Muscle of back (tissue), 11 donors: Measurements from ENCODE around the gene IL34. TPM values are rescaled to one million over a fixed set of nuclear protein-coding genes. Genes with fewer than 3 reads are reported as not detected.
"Not testable (repeated sequence)": the region's sequence is repeated elsewhere in the genome, so short reads cannot be mapped to it uniquely, and the experiment has no call there.

ENCODE experiments used
- DNase-seq, 3 donors: peaks; one replicate each; pipeline versions ENCODE4 v3.0.0 to v3.0.0-alpha.2; 2013
- polyA plus RNA-seq, 10 donors: library from polyadenylated mRNA; unstranded; fragments of 120-200 nt; gene quantifications; one replicate each; pipeline ENCODE4 v1.2.1, GENCODE V29; 2013; ENCODE audit not compliant: insufficient read length in 10 of 10

The IL34 gene
- polyA plus RNA-seq, 10 donors, result 4.4 to 7.4 (median 5.5) TPM

DNA sequence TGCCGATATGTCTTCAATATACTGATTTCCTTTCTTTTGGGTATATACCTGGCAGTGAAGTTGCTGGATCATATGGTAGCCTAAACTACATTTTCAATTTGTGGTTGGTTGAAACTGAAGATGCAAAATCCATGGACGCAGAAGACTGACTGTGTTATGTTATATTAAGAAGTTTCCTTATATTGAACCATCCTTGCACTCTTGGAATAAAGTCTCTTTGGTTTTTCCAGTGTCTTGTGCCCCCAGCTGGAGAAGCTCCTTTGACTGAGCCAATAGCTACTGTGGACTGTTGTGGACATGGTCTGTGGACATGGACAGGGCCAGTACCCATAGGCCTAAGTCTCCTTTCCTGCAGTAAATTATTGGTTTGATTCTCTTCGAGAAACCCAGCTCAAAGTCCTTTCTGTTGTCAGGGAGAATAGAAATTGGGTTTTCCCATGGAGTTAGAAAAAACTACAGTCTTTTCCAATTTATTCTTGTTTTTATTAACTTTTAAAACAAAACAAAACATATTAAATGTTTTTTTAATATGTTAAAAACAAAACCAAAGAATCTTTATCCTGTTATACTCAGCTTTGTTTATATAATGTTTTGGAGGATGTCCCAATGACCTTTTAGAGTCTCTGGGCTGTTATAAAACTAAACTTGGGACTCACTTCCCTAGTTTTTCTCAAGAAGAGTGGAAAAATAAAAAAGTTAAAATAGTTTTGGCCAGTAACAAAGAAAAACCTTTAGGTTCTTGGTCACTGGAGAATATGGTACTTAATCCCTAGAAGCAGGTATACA lies 15.2 kb upstream of the IL34 start:
- DNase-seq, result peak in 1 of 3 donors; percentile 23

DNA sequence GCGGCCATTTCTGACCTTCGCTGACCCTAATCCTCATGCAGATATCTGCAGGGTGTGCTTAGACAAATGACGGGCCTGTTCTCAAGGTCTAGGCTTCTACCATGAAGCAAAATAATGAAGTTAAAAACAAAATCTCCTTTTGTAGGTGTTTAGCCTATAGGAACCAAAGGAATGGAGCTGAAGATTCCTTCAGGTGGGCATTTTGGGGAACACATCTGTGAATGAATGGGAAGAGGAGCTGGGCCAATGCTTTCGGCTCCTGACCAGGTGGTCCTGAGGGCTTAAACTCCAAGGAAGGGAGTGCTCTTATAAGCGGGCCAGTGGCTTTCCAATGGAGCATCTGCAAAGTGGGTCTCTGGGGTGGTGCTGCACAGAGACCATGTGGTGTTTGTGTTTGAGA lies 14.1 kb upstream of the IL34 start:
- DNase-seq, result no peak

DNA sequence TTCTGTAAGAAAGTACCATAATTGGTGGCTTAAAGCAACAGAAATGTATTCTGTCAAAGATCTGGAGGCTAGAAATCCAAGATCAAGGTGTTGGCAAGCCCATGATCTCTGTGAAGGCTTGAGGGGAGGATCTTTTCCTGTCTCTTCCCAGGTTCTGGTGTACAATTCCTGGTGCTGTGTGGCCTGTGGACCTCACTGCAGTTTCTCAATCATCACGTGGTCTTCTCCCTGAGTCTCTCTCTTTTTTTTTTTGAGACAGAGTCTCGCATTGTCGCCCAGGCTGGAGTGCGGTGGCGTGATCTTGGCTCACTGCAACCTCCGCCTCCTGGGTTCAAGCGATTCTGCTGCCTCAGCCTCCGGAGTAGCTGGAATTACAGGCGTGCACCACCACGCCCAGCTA lies 12.7 kb upstream of the IL34 start:
- not testable (repeated sequence) for DNase-seq

DNA sequence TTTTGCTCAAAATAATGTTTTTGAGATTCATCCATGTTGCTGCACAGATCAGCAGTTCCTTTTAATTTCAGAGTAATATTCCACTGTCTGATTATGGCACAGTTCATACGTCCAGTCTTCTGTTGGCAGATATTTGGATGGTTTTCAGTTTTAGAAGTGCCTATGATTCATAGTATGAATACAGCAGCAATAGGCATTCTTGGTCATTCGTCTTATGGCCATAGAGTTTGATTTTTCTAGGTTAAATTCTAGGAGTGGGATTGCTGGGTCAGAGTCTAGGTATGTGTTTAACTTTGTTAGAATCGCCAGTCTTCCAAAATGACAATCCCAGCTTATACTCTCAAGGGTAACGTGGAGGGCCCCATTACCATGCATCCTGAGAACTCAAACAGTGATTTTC lies 11.5 kb upstream of the IL34 start:
- DNase-seq, result no peak

DNA sequence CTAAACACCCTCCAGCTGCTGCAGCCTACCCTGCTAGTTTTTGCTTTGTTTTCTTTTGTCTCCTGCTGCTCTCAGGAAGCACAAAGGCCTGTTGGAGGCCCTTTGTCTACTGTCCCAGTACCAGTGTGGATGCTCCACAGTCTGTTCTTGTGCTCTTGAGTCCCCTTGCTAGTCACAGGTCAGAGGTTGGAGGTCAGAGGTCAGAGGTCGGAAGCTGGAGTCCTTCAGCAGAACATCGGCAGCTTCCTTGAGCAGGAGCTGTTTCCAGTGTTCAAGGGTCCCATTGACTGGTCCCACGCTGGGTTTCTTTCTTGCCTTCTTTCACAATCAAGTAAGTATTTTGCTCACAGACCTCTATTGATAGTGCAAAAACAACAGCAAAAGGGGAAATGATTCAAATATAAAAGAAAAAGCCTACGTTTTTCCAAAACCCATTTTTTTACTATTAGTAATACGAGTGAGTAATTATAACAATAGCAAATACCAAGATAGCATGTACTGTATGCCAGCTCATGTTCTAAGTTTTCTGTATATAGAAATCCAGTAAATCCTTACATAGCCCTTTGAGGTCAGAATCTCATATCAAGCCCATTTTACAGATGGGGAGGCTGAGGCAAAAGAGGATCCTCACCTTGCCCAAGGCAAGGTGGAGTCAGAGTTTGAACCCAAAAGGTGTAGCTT lies 10.9 kb upstream of the IL34 start:
- peak in 1 of 3 donors; percentile 41 for DNase-seq

DNA sequence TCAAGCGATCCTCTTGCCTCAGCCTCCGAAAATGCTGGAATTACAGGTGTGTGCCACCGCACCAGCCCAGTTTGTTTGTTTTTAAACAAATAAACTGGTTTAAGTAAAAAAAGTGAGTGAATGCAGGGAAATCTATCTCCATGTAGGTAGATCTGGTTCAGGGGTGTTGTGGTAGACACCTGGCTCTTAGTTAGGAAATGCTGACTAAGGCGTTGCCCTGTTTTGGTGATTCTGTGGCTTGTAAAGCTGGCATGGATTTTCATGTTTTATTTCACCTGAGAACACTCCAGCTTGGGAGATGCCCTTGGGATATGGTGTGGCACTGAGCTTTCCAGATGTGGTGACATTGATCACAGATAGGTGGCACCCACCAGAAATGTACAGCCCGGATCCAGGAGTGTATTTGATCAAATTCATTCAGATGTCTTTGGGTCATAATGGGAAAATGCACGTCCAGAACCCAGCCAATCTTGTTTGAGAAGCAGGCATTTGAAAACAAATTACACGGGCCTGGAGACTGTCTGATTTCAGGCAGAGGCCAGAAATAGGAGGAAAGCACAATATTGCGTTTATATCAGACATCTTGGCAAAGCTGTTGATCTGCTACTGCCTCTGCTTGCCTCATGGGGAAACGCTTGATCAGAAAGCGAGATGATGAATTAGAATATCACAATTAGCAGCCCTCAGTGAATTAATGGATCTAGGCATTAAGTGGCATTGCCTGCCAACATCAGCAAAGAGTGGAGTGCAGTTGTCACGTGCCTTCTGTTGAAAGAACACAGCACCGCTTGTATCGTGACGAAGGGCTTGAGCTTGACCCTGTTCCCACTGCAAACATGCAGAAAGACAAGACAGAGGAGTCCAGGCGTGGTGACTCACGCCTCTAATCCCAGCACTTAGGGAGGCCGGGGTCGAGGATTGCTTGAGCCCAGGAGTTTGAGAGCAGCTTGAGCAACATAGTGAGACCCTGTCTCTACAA lies 7.3 kb upstream of the IL34 start:
- no peak for DNase-seq

DNA sequence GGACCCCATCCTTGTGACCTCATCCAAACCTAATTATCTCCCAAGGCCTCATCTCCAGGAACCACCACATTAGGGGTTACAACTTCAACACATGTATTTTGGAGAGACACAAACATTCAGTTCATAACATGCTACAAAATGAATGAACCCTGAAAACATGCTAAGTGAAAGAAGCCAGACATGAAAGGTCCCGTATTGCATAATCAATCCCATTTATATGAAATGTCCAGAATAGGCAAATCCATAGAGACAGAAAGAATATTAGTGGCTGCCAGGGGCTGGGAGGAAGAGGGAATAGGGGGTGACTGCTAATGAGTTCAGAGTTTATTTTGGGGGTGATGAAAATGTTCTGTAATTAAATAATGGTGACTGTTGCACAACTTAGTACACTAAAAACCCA lies 3.7 kb upstream of the IL34 start:
- DNase-seq, result no peak

DNA sequence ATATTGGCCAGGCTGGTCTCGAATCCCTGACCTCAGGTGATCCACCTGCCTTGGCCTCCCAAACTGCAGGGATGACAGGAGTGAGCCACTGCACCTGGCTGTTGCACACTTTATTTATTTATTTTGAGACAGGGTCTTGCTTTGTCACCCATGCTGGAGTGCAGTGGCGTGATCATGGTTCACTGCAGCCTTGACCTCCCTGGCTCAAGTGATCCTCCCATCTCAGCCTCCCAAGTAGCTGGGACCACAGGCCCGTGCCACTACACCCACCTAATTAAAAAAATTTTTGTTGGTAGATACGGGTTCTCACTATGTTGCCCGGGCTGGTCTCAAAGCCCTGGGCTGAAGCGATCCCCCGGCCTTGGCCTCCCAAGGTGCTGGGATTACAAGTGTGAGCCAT lies 3.1 kb upstream of the IL34 start:
- DNase-seq, result not testable (repeated sequence)

DNA sequence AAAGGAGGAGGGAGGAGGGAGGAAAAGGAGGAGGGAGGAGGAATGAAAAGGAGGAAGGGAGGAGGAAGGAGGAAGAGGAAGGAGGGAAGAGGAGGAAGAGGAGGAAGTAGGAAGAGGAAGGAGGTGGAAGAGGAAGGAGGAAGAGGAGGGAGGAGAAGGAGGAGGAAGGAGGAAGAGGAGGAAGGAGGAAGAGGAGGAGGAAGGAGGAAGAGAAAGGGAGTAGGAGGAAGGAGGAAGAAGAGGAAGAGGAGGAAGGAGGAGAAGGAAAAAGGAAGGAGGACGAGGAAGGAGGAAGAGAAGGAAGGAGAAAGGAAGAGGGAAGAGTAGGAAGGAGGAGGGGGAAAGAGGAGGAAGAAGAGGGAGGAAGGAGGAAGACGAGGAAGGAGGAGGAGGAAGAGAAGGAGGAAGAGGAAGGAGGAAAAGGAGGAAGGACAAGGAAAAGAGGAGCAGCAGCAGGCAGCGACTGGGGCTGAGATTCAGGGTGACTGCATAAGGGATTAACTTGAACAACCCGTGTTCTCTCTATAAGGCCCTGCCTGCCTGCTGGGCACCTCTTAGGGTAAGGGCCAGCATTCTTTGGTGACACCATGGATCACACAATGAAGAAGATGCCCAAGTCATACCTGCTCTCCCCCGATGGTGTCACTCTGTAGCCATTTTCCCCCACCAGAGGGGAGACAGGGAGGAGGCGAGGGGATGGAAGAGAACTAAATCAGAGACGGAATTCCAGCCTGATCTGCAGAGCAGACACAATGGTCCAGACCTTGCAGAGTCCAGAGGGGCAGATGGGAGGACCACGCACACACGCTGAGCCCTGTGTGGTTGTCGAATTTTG lies 1.4 kb upstream of the IL34 start:
- DNase-seq, result no peak

DNA sequence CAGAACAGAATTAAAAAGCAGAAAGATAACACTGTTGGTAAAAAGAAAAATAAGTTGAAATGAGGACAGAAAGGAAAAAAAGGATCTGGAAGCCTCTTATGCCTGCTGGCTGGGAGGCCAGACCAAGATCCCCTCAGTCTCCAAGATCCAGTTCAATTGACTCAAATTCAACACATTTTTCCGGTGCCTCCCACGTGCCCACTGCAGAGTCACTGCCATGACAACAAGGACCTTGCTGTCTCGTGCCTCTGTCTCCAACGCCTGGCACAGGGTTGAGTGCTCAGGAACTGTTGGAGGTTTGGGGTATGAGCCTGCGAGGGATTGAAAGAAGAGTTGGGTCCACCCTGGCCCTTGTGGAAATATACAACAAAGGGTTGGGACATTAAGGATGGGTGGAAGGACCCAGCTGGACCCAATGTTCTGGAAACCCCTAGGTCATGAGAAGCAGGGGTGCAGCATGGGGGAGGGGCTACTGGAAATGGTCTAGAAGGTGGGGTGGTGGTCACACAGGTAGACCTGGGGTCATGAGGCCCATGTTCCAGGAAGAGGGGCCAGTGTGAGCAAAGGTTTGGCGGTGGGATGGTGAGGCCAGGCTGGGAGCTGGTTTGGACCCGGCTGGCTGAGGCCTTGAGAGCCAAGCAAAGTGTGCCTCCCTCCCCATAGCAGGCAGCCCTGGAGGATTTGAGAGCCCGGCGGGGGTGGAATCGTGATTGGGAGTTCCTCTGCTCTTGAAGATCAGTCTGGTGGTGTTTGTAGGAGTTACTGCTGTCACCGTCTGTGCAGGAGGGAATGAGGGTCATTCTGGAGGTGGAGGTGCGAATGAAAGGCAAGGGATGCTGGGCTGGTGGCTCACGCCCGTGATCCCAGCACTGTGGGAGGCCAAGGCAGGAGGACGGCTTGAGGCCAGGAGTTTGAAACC lies 1.3 kb downstream of the IL34 start:
- DNase-seq, result no peak

DNA sequence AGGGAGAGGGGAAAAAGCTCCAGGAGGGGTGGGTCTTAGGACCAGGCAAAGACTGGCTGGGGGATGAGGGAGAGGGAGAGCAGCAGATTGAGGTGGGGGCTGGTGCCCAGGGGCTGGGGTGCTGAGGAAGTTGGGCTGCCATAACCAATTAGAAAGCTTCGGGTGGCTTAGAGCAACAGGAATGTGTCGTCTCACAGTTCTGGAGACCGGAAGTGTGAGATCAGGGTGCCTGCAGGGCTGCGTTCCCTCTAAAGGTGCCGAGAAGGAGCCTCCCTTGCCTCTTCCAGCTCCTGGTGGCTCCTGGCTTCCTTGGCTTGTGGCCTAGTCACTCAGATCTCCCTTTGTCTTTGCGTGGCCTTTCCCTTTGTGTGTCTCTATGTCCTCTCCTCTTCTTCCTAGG lies 2.2 kb downstream of the IL34 start:
- no peak for DNase-seq

DNA sequence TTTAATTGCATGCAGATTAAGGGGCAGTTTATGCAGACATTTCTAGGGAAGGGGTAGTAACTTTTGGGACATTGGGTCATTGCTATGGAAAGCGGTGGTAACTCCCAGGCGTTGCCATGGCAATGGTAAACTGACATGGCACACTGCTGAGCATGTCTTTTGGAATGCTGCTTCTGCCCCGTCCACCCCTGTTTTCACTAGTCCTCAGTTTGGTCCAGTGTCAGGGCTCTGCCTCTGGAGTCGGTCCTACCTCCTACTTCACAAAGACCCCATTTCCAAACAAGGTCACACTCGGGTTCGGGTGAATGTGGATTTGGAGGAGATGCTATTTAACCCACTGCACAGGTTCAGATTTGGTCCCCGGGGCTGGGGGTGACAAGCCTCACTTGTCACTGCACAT lies 2.9 kb downstream of the IL34 start:
- no peak for DNase-seq

DNA sequence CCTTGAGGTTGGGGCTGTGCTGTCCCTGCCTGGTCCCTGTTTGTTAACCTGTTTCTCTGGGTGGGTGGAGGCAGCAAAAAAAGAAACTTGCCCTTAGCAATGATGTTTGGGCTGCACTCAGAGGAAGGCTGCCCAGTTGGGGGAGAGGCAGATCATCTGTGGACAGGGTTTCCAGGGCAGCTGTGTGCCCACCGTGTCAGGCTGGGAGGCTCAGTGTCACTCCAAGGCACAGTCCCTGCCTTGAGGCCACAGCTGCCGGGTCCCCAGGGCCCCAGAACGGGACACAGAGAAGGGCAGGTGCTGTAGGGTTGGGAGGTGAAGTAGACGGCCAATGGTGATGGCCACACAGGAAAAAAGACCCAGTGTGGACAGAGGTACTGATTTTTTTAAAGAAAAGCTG lies 3.9 kb downstream of the IL34 start:
- no peak for DNase-seq

DNA sequence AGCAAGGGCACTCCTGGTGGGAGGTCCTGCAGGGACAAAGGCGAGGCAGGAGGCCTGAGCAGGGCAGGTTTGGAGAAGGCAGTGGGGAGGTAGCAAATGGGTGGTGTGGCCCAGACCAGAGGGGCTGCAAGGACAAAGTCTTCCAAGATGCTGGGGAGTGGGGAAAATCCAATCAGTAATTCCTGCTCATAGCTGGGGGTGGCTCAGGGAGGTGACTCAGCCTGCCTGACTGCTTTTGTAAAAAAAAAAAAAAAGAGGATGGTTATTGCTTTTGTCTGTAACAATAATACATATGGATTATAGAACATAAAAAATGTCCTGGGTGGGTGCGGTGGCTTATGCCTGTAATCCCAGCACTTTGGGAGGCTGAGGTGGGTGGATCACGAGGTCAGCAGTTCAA lies 5.2 kb downstream of the IL34 start:
- no peak for DNase-seq

DNA sequence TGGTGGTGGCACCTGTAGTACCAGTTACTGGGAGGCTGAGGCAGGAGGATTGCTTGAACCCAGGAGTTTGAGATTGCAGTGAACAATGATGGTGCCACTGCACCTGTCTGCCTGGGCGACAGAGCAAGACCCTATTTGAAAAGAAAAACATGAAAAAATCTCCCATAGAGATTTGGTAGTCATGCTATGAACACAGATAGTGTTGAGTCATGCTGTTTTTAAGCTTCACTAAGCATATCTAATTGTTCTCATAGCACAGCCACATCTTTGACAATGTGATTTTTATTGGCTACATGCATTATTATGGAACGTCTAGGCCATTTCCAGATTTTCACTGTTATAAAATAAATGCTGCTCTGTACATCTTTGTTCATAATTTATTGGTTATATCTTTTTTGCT lies 6.0 kb downstream of the IL34 start:
- no peak for DNase-seq

DNA sequence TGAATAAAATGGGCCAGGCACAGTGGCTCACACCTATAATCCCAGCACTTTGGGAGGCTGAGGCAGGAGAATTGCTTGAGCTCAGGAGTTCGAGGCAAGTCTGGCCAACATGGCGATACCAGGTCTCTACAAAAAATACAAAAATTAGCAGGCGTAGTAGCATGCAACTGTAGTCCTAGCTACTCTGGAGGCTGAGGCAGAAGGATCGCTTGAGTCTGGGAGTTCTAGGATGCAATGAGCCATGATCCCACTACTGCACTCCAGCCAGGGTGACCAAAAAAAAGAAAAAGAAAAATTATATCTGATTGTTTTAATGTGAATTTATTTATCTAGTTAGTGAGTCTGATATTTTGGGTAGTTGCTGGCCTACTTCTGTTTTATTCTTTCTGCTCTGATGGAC lies 7.0 kb downstream of the IL34 start:
- DNase-seq, result no peak

DNA sequence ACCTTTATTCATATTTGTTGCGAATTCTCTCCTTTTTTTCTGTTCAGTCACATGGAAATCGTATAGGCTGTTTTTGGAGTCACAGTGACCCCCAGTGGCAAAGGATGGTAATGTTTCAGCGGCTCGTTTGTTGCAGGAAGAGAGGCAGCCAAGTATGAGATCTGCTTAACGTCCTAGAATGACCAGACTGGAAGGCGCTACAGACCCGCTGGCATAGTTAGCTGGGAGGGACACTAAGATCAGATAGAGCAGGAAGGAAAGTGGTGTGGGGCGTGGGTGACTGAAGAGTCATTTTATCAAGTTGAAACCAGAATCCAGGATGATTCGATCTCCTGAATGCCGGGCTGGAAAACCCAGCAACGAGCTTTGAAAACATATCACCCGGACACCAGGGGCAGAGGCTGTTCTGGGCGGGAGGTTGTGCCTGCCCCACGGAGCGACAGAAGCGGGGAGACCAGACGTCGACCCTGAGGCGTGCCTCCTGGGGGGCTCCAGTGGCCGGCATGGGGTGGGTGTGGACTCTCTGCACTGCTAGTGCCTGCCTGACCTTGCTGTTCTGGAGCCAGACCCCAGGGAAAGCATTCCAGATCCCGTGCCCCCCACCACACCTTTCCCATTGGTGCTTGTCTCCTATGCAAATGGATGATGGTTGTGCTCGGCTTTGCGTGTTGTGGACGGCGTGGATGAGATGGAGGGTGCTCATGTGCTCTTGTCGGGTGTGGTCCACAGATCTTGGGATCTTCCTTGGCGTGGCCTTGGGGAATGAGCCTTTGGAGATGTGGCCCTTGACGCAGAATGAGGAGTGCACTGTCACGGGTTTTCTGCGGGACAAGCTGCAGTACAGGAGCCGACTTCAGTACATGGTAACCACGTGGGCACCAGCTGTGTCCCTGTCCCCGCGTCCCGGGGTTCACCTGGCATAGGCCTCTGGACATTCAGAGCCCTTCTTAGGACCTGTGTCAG lies 7.7 kb downstream of the IL34 start:
- peak; percentile 83 to 94 (median 88) for DNase-seq

DNA sequence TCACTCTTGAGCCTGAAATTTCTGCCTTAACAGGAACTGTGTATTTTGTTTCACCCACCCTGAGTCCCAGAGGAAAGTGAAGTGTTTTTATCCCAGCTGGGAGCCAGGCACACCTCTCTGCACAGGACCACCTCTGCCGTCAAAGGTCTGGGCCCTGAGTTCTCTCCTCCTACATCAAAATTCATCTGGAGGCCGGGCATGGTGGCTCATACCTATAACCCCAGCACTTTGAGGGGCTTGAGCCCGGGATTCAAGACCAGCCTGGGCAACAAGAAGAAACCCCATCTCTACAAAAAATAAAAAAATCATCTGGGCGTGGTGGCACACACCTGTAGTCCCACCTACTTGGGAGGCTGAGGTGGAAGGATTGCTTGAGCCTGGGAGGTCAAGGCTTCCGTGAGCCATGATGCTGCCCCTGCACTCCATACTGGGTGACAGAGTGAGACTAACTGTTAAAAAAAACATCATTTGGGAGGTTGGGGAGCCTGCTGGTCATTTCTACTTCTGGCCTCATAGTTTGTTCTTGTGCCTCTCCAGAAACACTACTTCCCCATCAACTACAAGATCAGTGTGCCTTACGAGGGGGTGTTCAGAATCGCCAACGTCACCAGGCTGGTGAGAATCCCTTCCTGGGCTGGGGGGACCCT lies 9.8 kb downstream of the IL34 start:
- DNase-seq, result no peak
